B cell (primary cell): Measurements from ENCODE around the gene RASGRP4. TPM values are rescaled to one million over a fixed set of nuclear protein-coding genes. Genes with fewer than 3 reads are reported as not detected.

ENCODE experiments used
- ATAC-seq: fragments of 200-7000 bp; cut with Tn5 transposase; one replicate; pipeline ENCODE4 v1.10.0; 2021; ENCODE audit warnings: low read depth, mild to moderate bottlenecking, moderate number of reproducible peaks, moderate library complexity
- CTCF ChIA-PET: fragments of 350-600 bp; sonication (Branson Sonifier 250); formaldehyde crosslinking; loops from one replicate; lab custom pipeline; 2021; ENCODE audit warnings: antibody characterized with exemption, inconsistent platforms; lab: Charles Lee
- POLR2A ChIA-PET: fragments of 350-600 bp; sonication (Branson Sonifier 250); formaldehyde crosslinking; loops from one replicate; lab custom pipeline; 2021; ENCODE audit warnings: antibody characterized with exemption; lab: Charles Lee
- DNase-seq: peaks from one replicate; pipeline ENCODE4 v3.0.0; 2013
- H2AFZ ChIP-seq: 2 replicates; pipeline ENCODE4 v1.6.1; 2012; ENCODE audit warnings: mild to moderate bottlenecking, low read depth, low read length; ENCODE audit not compliant: insufficient read depth, poor library complexity, severe bottlenecking
- H3K27ac ChIP-seq, 2 donors: 1 replicate in 1 of 2; 2 replicates in 1 of 2; pipeline ENCODE4 v1.5.1; 2012 to 2013; ENCODE audit warnings: low read length in 2 of 2, mild to moderate bottlenecking in 2 of 2, moderate library complexity in 1 of 2
- H3K27me3 ChIP-seq, 4 experiments: fragments of 200-600 bp in 1 of 4; sonication (generic) in 1 of 4; replicated peaks in 1 of 4; 1 replicate in 2 of 4; 2 replicates in 2 of 4; pipeline versions ENCODE4 v1.6.1 to v1.7.0; 2013 to 2016; ENCODE audit warnings: low read length in 3 of 4, mild to moderate bottlenecking in 2 of 4, mixed read lengths in 1 of 4, moderate library complexity in 1 of 4; ENCODE audit not compliant: insufficient read depth in 4 of 4, control insufficient read depth in 3 of 4; ENCODE audit errors: control extremely low read depth in 1 of 4
- H3K36me3 ChIP-seq, 2 experiments: replicated peaks in 1 of 2; 1 replicate in 1 of 2; 2 replicates in 1 of 2; pipeline versions ENCODE4 v1.6.1 to v1.7.1; 2013; ENCODE audit warnings: low read length in 1 of 2; ENCODE audit not compliant: insufficient read depth in 2 of 2, control insufficient read depth in 1 of 2; ENCODE audit errors: control extremely low read depth in 1 of 2, extremely low read depth in 1 of 2
- H3K4me1 ChIP-seq, 2 donors: fragments of 200-600 bp in 1 of 2; sonication (generic) in 1 of 2; 1 replicate in 1 of 2; 2 replicates in 1 of 2; pipeline versions ENCODE4 v1.5.1 to v1.6.1; 2013 to 2017; ENCODE audit warnings: low read length in 2 of 2; ENCODE audit not compliant: control insufficient read depth in 2 of 2, insufficient read depth in 2 of 2
- H3K4me2 ChIP-seq: replicated peaks from 2 replicates; pipeline ENCODE3; 2012; ENCODE audit warnings: mild to moderate bottlenecking, low read depth, low read length; ENCODE audit not compliant: poor library complexity, severe bottlenecking
- H3K4me3 ChIP-seq, 5 experiments: fragments of 200-600 bp in 1 of 5; sonication (generic) in 1 of 5; 1 replicate in 3 of 5; 2 replicates in 2 of 5; pipeline versions ENCODE4 v1.5.1 to v1.7.0; 2011 to 2016; ENCODE audit warnings: low read length in 4 of 5, mild to moderate bottlenecking in 4 of 5, low read depth in 2 of 5, control low read depth in 1 of 5, moderate library complexity in 1 of 5; ENCODE audit not compliant: insufficient read depth in 1 of 5; ENCODE audit errors: control extremely low read depth in 1 of 5, extremely low read depth in 1 of 5
- H3K79me2 ChIP-seq: fragments of 200-600 bp; sonication (generic); one replicate; pipeline ENCODE4 v1.6.0; 2016; ENCODE audit warnings: low read length; ENCODE audit not compliant: control insufficient read depth, insufficient read depth
- H3K9ac ChIP-seq: fragments of 200-600 bp; sonication (generic); 2 replicates; pipeline ENCODE4 v1.6.1; 2017; ENCODE audit warnings: mild to moderate bottlenecking, low read length, moderate library complexity
- H3K9me3 ChIP-seq, 3 donors: one replicate each; pipeline versions ENCODE4 v1.6.1 to v1.7.1; 2013; ENCODE audit warnings: low read length in 2 of 3; ENCODE audit not compliant: control insufficient read depth in 2 of 3, insufficient read depth in 1 of 3; ENCODE audit errors: control extremely low read depth in 1 of 3
- H4K20me1 ChIP-seq: 2 replicates; pipeline ENCODE4 v1.6.0; 2012; ENCODE audit warnings: mild to moderate bottlenecking, low read length; ENCODE audit not compliant: insufficient read depth, control insufficient read depth, poor library complexity, severe bottlenecking
- H3K27ac Mint-ChIP-seq: one replicate; pipeline ENCODE4 v1.8.0; 2021; ENCODE audit warnings: mixed read lengths
- H3K27me3 Mint-ChIP-seq: one replicate; pipeline ENCODE4 v1.8.0; 2021; ENCODE audit warnings: mixed read lengths
- H3K4me1 Mint-ChIP-seq: one replicate; pipeline ENCODE4 v1.8.0; 2021; ENCODE audit warnings: mixed read lengths
- H3K4me3 Mint-ChIP-seq: one replicate; pipeline ENCODE4 v1.8.0; 2021; ENCODE audit warnings: mixed read lengths
- H3K9me3 Mint-ChIP-seq: one replicate; pipeline ENCODE4 v1.8.0; 2022; ENCODE audit warnings: mixed read lengths; ENCODE audit not compliant: insufficient read depth
- CTCF ChIP-seq: fragments of 200-600 bp; IDR thresholded peaks from one replicate; pipeline ENCODE4 v1.8.0; 2022; ENCODE audit warnings: antibody characterized with exemption, mild to moderate bottlenecking
- EZH2 ChIP-seq: IDR thresholded peaks from 2 replicates; pipeline ENCODE4 v1.6.1; 2012; ENCODE audit warnings: borderline replicate concordance, low read depth, mild to moderate bottlenecking, moderate library complexity, low read length; ENCODE audit not compliant: insufficient read depth, poor library complexity, severe bottlenecking
- WGBS: methylation state at CpG from one replicate; pipeline ENCODE4 v1.1.5; 2013; ENCODE audit warnings: missing lambda C conversion rate; ENCODE audit not compliant: insufficient coverage; 5-methylcytosine and 5-hydroxymethylcytosine counted together
- intact Hi-C: fragments of 100-400 bp; cut with micrococcal nuclease; formaldehyde crosslinking; loops from one replicate; pipeline ENCODE4 v1.10.0; 2022
- polyA plus RNA-seq: library from polyadenylated mRNA; depleted of rRNA; stranded (reverse); fragments of >200 nt; gene quantifications from 2 replicates; pipeline ENCODE4 v1.2.3, GENCODE V29; 2012
- total RNA-seq, 2 donors: library from RNA; stranded (reverse); fragments of 120-200 nt in 1 of 2; gene quantifications; 1 replicate in 1 of 2; 2 replicates in 1 of 2; pipeline versions ENCODE4 v1.2.3 to v1.2.4, GENCODE V29; 2013 to 2022

The RASGRP4 gene
- total and polyA plus RNA-seq, 2 donors (not counting 1 experiment from before 2014, with no cell fraction given): 0.20 to 0.98 TPM

GRCh38 chr19:38417146-38417543 lies 8.9 kb downstream of the RASGRP4 start:
- H3K27ac Mint-ChIP-seq: peak overlapping the region; percentile 81
- Histone ChIP-seq H3K27ac (peak overlapping the region in 1 of 2 donors; percentile 34), H3K4me2 (peak overlapping the region; percentile 79), H3K9me3 (peaks cover 0 to 2% (median 0%) of the 10 kb centered on the region in 3 donors), H3K9ac (peak overlapping the region; percentile 66), H3K4me1 (peaks cover 13 to 24% of the 10 kb centered on the region in 2 donors), H3K79me2 (no peaks in the 10 kb centered on the region), H3K36me3 (no peaks in the 10 kb centered on the region), H2AFZ (peak overlapping the region; percentile 61), H4K20me1 (no peaks in the 10 kb centered on the region), H3K27me3 (no peaks in the 10 kb centered on the region), H3K4me3 (peak overlapping the region in 3 of 5 experiments; percentile 43 to 64 (median 57))
- DNase-seq (no peak), ATAC-seq (no peak)
- H3K9me3 Mint-ChIP-seq: no peaks in the 10 kb centered on the region
- POLR2A ChIA-PET: no interaction called here
- CTCF ChIA-PET: interaction anchor here (0.8 kb wide), 1 partner anchor 14 kb away, joined by 3 read pairs; the partner anchor contains the start of gene FAM98C
- intact Hi-C loops: no loop called here
- 84% methylated on average over 8 of the region's 8 CpGs for WGBS
- peak overlapping the region; percentile 90 for H3K4me3 Mint-ChIP-seq
- peaks cover 19% of the 10 kb centered on the region for H3K4me1 Mint-ChIP-seq
- TF ChIP-seq CTCF (no peak), EZH2 (no peak)
- H3K27me3 Mint-ChIP-seq: no peaks in the 10 kb centered on the region

GRCh38 chr19:38413416-38413815 lies 12.6 kb downstream of the RASGRP4 start:
- H3K27me3 Mint-ChIP-seq: no peaks in the 10 kb centered on the region
- POLR2A ChIA-PET: no interaction called here
- no peak overlapping the region for H3K4me2 ChIP-seq
- no peaks in the 10 kb centered on the region for H4K20me1 ChIP-seq
- no peak overlapping the region for H3K4me3 ChIP-seq
- no peak overlapping the region for H2AFZ ChIP-seq
- ATAC-seq (no peak), DNase-seq (no peak)
- H3K4me3 Mint-ChIP-seq: no peak overlapping the region
- CTCF ChIA-PET: interaction anchor here (0.6 kb wide), 1 partner anchor 10 kb away, joined by 3 read pairs; the partner anchor contains the start of gene FAM98C
- H3K9me3 Mint-ChIP-seq: no peaks in the 10 kb centered on the region
- peaks cover 0 to 2% of the 10 kb centered on the region in 2 experiments for H3K36me3 ChIP-seq
- no peak overlapping the region for H3K27ac ChIP-seq
- H3K4me1 Mint-ChIP-seq: peaks cover 14% of the 10 kb centered on the region
- no peaks in the 10 kb centered on the region for H3K27me3 ChIP-seq
- H3K79me2 ChIP-seq: no peaks in the 10 kb centered on the region
- WGBS: 87% methylated on average over 3 of the region's 6 CpGs
- intact Hi-C loops: no loop called here
- TF ChIP-seq CTCF (no peak), EZH2 (no peak)
- no peak overlapping the region for H3K27ac Mint-ChIP-seq
- peaks cover 13 to 16% of the 10 kb centered on the region in 2 donors for H3K4me1 ChIP-seq
- H3K9ac ChIP-seq: no peak overlapping the region
- H3K9me3 ChIP-seq: peaks cover 0 to 2% (median 0%) of the 10 kb centered on the region in 3 donors
